NCI-H1930 (cell line): ENCODE data around the gene ZFAND6.

Experiments
- DNase-seq, 2 experiments: peaks; one replicate each; lab custom pipeline; 2025; lab: John Stamatoyannopoulos, UW

ZFAND6 gene

GRCh38 chr15:80171787-80172186 lies 112.3 kb downstream of the ZFAND6 start:
- no peak for DNase-seq

GRCh38 chr15:80172401-80172800 lies 112.9 kb downstream of the ZFAND6 start:
- no peak for DNase-seq

- peak; percentile 22 to 45 for DNase-seq
Observed at GRCh38 chr15:80173022-80173759, 113.7 kb downstream of the ZFAND6 start.

- no peak for DNase-seq
Observed at GRCh38 chr15:80174017-80174746, 114.7 kb downstream of the ZFAND6 start.

- no peak for DNase-seq
Observed at GRCh38 chr15:80175436-80175835, 116.0 kb downstream of the ZFAND6 start.

GRCh38 chr15:80176443-80176842 lies 117.0 kb downstream of the ZFAND6 start:
- no peak for DNase-seq

GRCh38 chr15:80177156-80177555 lies 117.7 kb downstream of the ZFAND6 start:
- DNase-seq: no peak

- no peak for DNase-seq
Observed at GRCh38 chr15:80179025-80179759, 119.7 kb downstream of the ZFAND6 start.

GRCh38 chr15:80179935-80180334 lies 120.5 kb downstream of the ZFAND6 start:
- no peak for DNase-seq

GRCh38 chr15:80180468-80180867 lies 121.0 kb downstream of the ZFAND6 start:
- DNase-seq: no peak

- no peak for DNase-seq
Observed at GRCh38 chr15:80180986-80181385, 121.5 kb downstream of the ZFAND6 start.

- DNase-seq: no peak
Observed at GRCh38 chr15:80182611-80183261, 123.3 kb downstream of the ZFAND6 start.

GRCh38 chr15:80183306-80183705 lies 123.8 kb downstream of the ZFAND6 start:
- DNase-seq: no peak

GRCh38 chr15:80183886-80184285 lies 124.4 kb downstream of the ZFAND6 start:
- DNase-seq: no peak

- DNase-seq: no peak
Observed at GRCh38 chr15:80184554-80184953, 125.1 kb downstream of the ZFAND6 start.

- DNase-seq: no peak
Observed at GRCh38 chr15:80185152-80185551, 125.7 kb downstream of the ZFAND6 start.

GRCh38 chr15:80186066-80186465 lies 126.6 kb downstream of the ZFAND6 start:
- no peak for DNase-seq

GRCh38 chr15:80186597-80186996 lies 127.1 kb downstream of the ZFAND6 start:
- no peak for DNase-seq
